HCT116 (cell line): ENCODE data around the gene ZNF628. TPM values are rescaled to one million over a fixed set of nuclear protein-coding genes. Genes with fewer than 3 reads are reported as not detected.

Experiments
- ATAC-seq: fragments of 200-7000 bp; cut with Tn5 transposase; 2 replicates; pipeline ENCODE4 v1.9.1; 2020; ENCODE audit warnings: mild to moderate bottlenecking, moderate library complexity
- BruUV-seq: library from RNA; stranded (reverse); fragments of 400-500 nt; replicated peaks from 2 replicates; lab custom pipeline; 2021; lab: Mats Ljungman, UMichigan
- CTCF ChIA-PET: fragments of 300-600 bp; sonication (Branson Sonifier 250); formaldehyde crosslinking; loops from one replicate; lab custom pipeline; 2021; ENCODE audit warnings: antibody characterized with exemption; lab: Charles Lee
- POLR2A ChIA-PET: fragments of 300-600, 350-600 bp; sonication (Branson Sonifier 250); formaldehyde crosslinking; loops from one replicate; lab custom pipeline; 2021; ENCODE audit warnings: antibody characterized with exemption; lab: Charles Lee
- RAD21 ChIA-PET, 2 experiments: fragments of 300-600 bp; sonication (Branson Sonifier 250); formaldehyde crosslinking; loops; one replicate each; lab custom pipeline; 2023; ENCODE audit warnings: low total read pairs in 2 of 2; ENCODE audit not compliant: uncharacterized antibody in 2 of 2, unreplicated experiment in 2 of 2, low non-redundant PET in 1 of 2; lab: Charles Lee
- DNase-seq: peaks from one replicate; pipeline ENCODE4 v3.0.0-alpha.2; 2010; ENCODE audit warnings: low read depth, low spot score
- H2AFZ ChIP-seq: fragments of 200-600 bp; shearing (Covaris generic), sonication (generic); 2 replicates; pipeline ENCODE4 v1.6.1; 2017; ENCODE audit warnings: low read depth, mixed run types, mixed read lengths, antibody characterized with exemption, low read length; ENCODE audit not compliant: poor library complexity, severe bottlenecking
- H3K27ac ChIP-seq: 2 replicates; pipeline ENCODE4 v1.5.1; 2012; ENCODE audit warnings: low read depth, low read length
- H3K27me3 ChIP-seq: fragments of 200-600 bp; sonication (generic); 2 replicates; pipeline ENCODE4 v1.6.1; 2016; ENCODE audit warnings: mixed run types, low read length, mixed read lengths; ENCODE audit not compliant: insufficient read depth
- H3K36me3 ChIP-seq, 2 experiments: fragments of 200-500 bp in 1 of 2; fragments of 200-600 bp in 1 of 2; sonication (Bioruptor generic) in 1 of 2; sonication (generic) in 1 of 2; 2 replicates each; pipeline versions ENCODE4 v1.5.1 to v1.6.1; 2014 to 2016; ENCODE audit warnings: low read length in 2 of 2, inconsistent platforms in 1 of 2, mixed read lengths in 1 of 2, mixed run types in 1 of 2; ENCODE audit not compliant: insufficient read depth in 2 of 2, control insufficient read depth in 1 of 2
- H3K4me1 ChIP-seq, 2 experiments: fragments of 200-600 bp in 1 of 2; sonication (generic) in 1 of 2; 2 replicates each; pipeline versions ENCODE4 v1.5.1 to v1.6.1; 2012 to 2017; ENCODE audit warnings: low read length in 2 of 2, inconsistent platforms in 1 of 2, mild to moderate bottlenecking in 1 of 2, mixed read lengths in 1 of 2, mixed run types in 1 of 2, moderate library complexity in 1 of 2; ENCODE audit not compliant: insufficient read depth in 2 of 2, control insufficient read depth in 1 of 2
- H3K4me2 ChIP-seq: fragments of 200-600 bp; sonication (generic); 2 replicates; pipeline ENCODE4 v1.6.1; 2017; ENCODE audit warnings: mixed run types, low read length, mixed read lengths
- H3K4me3 ChIP-seq, 2 experiments: fragments of 200-600 bp in 1 of 2; sonication (generic) in 1 of 2; replicated peaks in 1 of 2; 2 replicates each; pipeline ENCODE4 v1.5.1; 2011 to 2016; ENCODE audit warnings: low read length in 2 of 2, control low read depth in 1 of 2, low read depth in 1 of 2, mild to moderate bottlenecking in 1 of 2, mixed read lengths in 1 of 2, mixed run types in 1 of 2
- H3K79me2 ChIP-seq: fragments of 200-600 bp; sonication (generic); 2 replicates; pipeline ENCODE4 v1.6.1; 2017; ENCODE audit warnings: mild to moderate bottlenecking, mixed run types, low read length, moderate library complexity, mixed read lengths; ENCODE audit not compliant: insufficient read depth
- H3K9ac ChIP-seq: fragments of 200-600 bp; sonication (generic); 2 replicates; pipeline ENCODE4 v1.6.1; 2016; ENCODE audit warnings: low read length, mixed read lengths
- H3K9me2 ChIP-seq: fragments of 200-600 bp; sonication (generic), shearing (Covaris generic); 2 replicates; pipeline ENCODE4 v1.6.1; 2017; ENCODE audit warnings: mixed run types, mild to moderate bottlenecking, moderate library complexity; ENCODE audit not compliant: insufficient read depth
- H3K9me3 ChIP-seq, 2 experiments: fragments of 200-500 bp in 1 of 2; fragments of 200-600 bp in 1 of 2; sonication (Bioruptor generic) in 1 of 2; sonication (generic) in 1 of 2; 2 replicates each; pipeline ENCODE4 v1.6.1; 2014 to 2017; ENCODE audit warnings: low read length in 2 of 2, mixed read lengths in 2 of 2, inconsistent platforms in 1 of 2, low read depth in 1 of 2, mild to moderate bottlenecking in 1 of 2, mixed run types in 1 of 2, moderate library complexity in 1 of 2; ENCODE audit not compliant: control insufficient read depth in 1 of 2, insufficient read depth in 1 of 2
- H4K20me1 ChIP-seq: fragments of 200-600 bp; sonication (generic), shearing (Covaris generic); 2 replicates; pipeline ENCODE4 v1.6.1; 2017; ENCODE audit warnings: mixed run types, mild to moderate bottlenecking, moderate library complexity; ENCODE audit not compliant: insufficient read depth
- CBX3 ChIP-seq: IDR thresholded peaks from 2 replicates; pipeline ENCODE4 v1.6.1; 2012; ENCODE audit warnings: low read depth
- ELF1 ChIP-seq: IDR thresholded peaks from 2 replicates; pipeline ENCODE4 v1.6.1; 2012; ENCODE audit warnings: low read depth, borderline replicate concordance
- EZH2 ChIP-seq: fragments of 200-600 bp; sonication (generic); IDR thresholded peaks from 2 replicates; pipeline ENCODE4 v1.6.1; 2017; ENCODE audit warnings: antibody characterized with exemption, mixed run types
- EZH2phosphoT487 ChIP-seq: fragments of 200-600 bp; IDR thresholded peaks from 2 replicates; pipeline ENCODE4 v1.6.1; 2018; ENCODE audit warnings: antibody characterized with exemption, borderline replicate concordance
- FOSL1 ChIP-seq: IDR thresholded peaks from 2 replicates; pipeline ENCODE4 v1.6.1; 2012; ENCODE audit warnings: low read depth
- JUND ChIP-seq: IDR thresholded peaks from 2 replicates; pipeline ENCODE4 v1.6.1; 2012
- POLR2A ChIP-seq: IDR thresholded peaks from 2 replicates; pipeline ENCODE4 v1.7.0; 2011; ENCODE audit warnings: borderline replicate concordance; ENCODE audit not compliant: insufficient read depth, insufficient read length; ENCODE audit errors: extremely low read depth
- POLR2AphosphoS5 ChIP-seq: IDR thresholded peaks from 2 replicates; pipeline ENCODE4 v1.6.1; 2011; ENCODE audit warnings: mild to moderate bottlenecking, low read depth, low read length, moderate library complexity
- RAD21 ChIP-seq: IDR thresholded peaks from 2 replicates; pipeline ENCODE4 v1.6.1; 2012; ENCODE audit warnings: low read depth, mild to moderate bottlenecking
- REST ChIP-seq: IDR thresholded peaks from 2 replicates; pipeline ENCODE4 v1.6.1; 2012; ENCODE audit warnings: low read depth
- SIN3A ChIP-seq: IDR thresholded peaks from 2 replicates; pipeline ENCODE4 v1.6.1; 2012; ENCODE audit warnings: low read depth
- SP1 ChIP-seq: IDR thresholded peaks from 2 replicates; pipeline ENCODE4 v1.6.1; 2012; ENCODE audit warnings: low read depth
- SRF ChIP-seq: IDR thresholded peaks from 2 replicates; pipeline ENCODE4 v1.6.1; 2012; ENCODE audit warnings: low read depth
- TCF7L2 ChIP-seq: IDR thresholded peaks from 2 replicates; pipeline ENCODE4 v1.7.0; 2011; ENCODE audit warnings: borderline replicate concordance, inconsistent platforms; ENCODE audit not compliant: insufficient read depth, insufficient read length; ENCODE audit errors: extremely low read depth
- ZBTB33 ChIP-seq: IDR thresholded peaks from 2 replicates; pipeline ENCODE4 v1.6.1; 2011; ENCODE audit warnings: mild to moderate bottlenecking, low read length, moderate library complexity; ENCODE audit not compliant: insufficient replicate concordance; ENCODE audit errors: extremely low read depth
- ZFX ChIP-seq: fragments of 450-650 bp; IDR thresholded peaks from 2 replicates; pipeline ENCODE4 v1.6.1; 2017
- ZNF274 ChIP-seq: fragments of 200-500 bp; sonication (Bioruptor generic); IDR thresholded peaks from 2 replicates; pipeline ENCODE4 v1.6.1; 2014; ENCODE audit warnings: mild to moderate bottlenecking, low read depth, low read length, inconsistent platforms
- intact Hi-C: fragments of 100-400 bp; cut with micrococcal nuclease; formaldehyde crosslinking; loops from 2 replicates; pipeline ENCODE4 v1.10.0; 2022
- total RNA-seq: library from RNA; stranded (reverse); gene quantifications from one replicate; pipeline ENCODE4 v1.2.1, GENCODE V29; 2021; ENCODE audit not compliant: unreplicated experiment
- TF ChIP-seq, protein P1 (sequence below): IDR thresholded peaks from 2 replicates; pipeline ENCODE4 v1.6.1; 2012
- TF ChIP-seq, protein P2 (sequence below): IDR thresholded peaks from 2 replicates; pipeline ENCODE4 v1.6.1; 2012

The ZNF628 gene
- total RNA-seq, 1 experiment from 2014 or later: 14.9 TPM

DNA sequence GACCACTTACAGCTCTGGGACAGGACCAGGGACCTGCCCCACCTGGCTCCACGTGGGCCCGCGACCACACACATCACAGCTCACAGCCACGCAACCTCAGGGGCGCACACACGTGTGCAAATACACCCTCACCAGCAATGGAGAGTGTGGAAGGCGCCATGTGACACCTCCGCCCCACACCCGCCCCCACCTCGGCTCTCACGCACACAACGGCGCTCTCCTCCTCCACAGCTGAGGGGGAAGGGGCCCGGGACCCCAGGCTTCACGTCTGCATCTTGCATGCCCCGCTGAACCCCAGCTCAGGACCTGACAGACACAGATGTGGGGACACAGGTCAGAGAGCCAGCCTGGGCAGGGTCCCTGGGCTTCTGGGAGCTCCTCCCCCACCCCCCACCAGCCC is 26.9 kb upstream of the ZNF628 start:
- CTCF ChIA-PET: no interaction called here

More for the DNA sequence above, 26.9 kb upstream of the ZNF628 start:
- no peaks in the 10 kb centered on the region for H3K9me3 ChIP-seq
- RAD21 ChIA-PET: no interaction called here
- ATAC-seq (no peak), DNase-seq (no peak)
- no peak overlapping the region for H3K4me2 ChIP-seq
- no peak overlapping the region for H3K9ac ChIP-seq
- intact Hi-C loops: loop anchor here (10.0 kb wide), 1 partner anchor 235 kb away; no protein-coding TSS in a partner anchor
- BruUV-seq: no TSS peak
- no peaks in the 10 kb centered on the region for H4K20me1 ChIP-seq
- peaks cover 0 to 5% of the 10 kb centered on the region in 2 experiments; a peak in 2 of 4 replicates for H3K4me1 ChIP-seq
- peaks cover 8% of the 10 kb centered on the region; the same call in 1 of the 2 replicates for H3K27me3 ChIP-seq
- no peak overlapping the region for H3K27ac ChIP-seq
- POLR2A ChIA-PET: no interaction called here
- H3K79me2 ChIP-seq: no peaks in the 10 kb centered on the region
- no peak overlapping the region for H2AFZ ChIP-seq
- TF ChIP-seq EZH2: no peak
- TF ChIP-seq ZNF274: no peak
- no peak for TF ChIP-seq JUND
- TF ChIP-seq EZH2phosphoT487: no peak
- TF ChIP-seq POLR2AphosphoS5: no peak
- TF ChIP-seq SP1: no peak
- TF ChIP-seq SIN3A: no peak
- TF ChIP-seq, protein P1, sequence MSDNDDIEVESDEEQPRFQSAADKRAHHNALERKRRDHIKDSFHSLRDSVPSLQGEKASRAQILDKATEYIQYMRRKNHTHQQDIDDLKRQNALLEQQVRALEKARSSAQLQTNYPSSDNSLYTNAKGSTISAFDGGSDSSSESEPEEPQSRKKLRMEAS: no peak
- TF ChIP-seq TCF7L2: no peak
- no peak for TF ChIP-seq ZBTB33
- TF ChIP-seq, protein P2, sequence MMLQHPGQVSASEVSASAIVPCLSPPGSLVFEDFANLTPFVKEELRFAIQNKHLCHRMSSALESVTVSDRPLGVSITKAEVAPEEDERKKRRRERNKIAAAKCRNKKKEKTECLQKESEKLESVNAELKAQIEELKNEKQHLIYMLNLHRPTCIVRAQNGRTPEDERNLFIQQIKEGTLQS: no peak
- no peak for TF ChIP-seq RAD21
- TF ChIP-seq POLR2A: no peak
- TF ChIP-seq ZFX: no peak
- no peak for TF ChIP-seq SRF
- no peak for TF ChIP-seq ELF1
- TF ChIP-seq CBX3: no peak
- no peak for TF ChIP-seq FOSL1
- TF ChIP-seq REST: no peak
- H3K36me3 ChIP-seq: no peaks in the 10 kb centered on the region
- no peaks in the 10 kb centered on the region for H3K9me2 ChIP-seq
- no peak overlapping the region for H3K4me3 ChIP-seq
